CD4-positive, alpha-beta T cell (primary cell): ENCODE results near the gene ADCY5. TPM values are rescaled to one million over a fixed set of nuclear protein-coding genes. Genes with fewer than 3 reads are reported as not detected.

Experiments
- ATAC-seq: fragments of 200-7000 bp; cut with Tn5 transposase; one replicate; pipeline ENCODE4 v1.10.0; 2022; ENCODE audit warnings: mild to moderate bottlenecking; ENCODE audit not compliant: poor library complexity
- CTCF ChIA-PET: fragments of 350-600 bp; sonication (Branson Sonifier 250); formaldehyde crosslinking; loops from one replicate; lab custom pipeline; 2021; ENCODE audit warnings: antibody characterized with exemption, inconsistent platforms; lab: Charles Lee
- POLR2A ChIA-PET: fragments of 350-600 bp; sonication (Branson Sonifier 250); formaldehyde crosslinking; loops from one replicate; lab custom pipeline; 2021; ENCODE audit warnings: antibody characterized with exemption, inconsistent platforms; lab: Charles Lee
- DNase-seq, 14 experiments: peaks; one replicate each; pipeline ENCODE4 v3.0.0-alpha.2; 2013 to 2020; ENCODE audit warnings: mixed read lengths in 2 of 14
- H3K27ac ChIP-seq, 2 donors: one replicate each; pipeline versions ENCODE4 v1.5.1 to v1.7.0; 2013; ENCODE audit warnings: low read length in 2 of 2, low read depth in 1 of 2, mild to moderate bottlenecking in 1 of 2
- H3K27me3 ChIP-seq, 2 experiments: 1 replicate in 1 of 2; 2 replicates in 1 of 2; pipeline versions ENCODE4 v1.6.1 to v1.7.0; 2013; ENCODE audit warnings: low read length in 2 of 2, control low read depth in 1 of 2, mild to moderate bottlenecking in 1 of 2, moderate library complexity in 1 of 2; ENCODE audit not compliant: insufficient read depth in 2 of 2, control insufficient read depth in 1 of 2
- H3K36me3 ChIP-seq: one replicate; pipeline ENCODE4 v1.6.1; 2013; ENCODE audit warnings: low read length, control low read depth; ENCODE audit not compliant: insufficient read depth
- H3K4me1 ChIP-seq: one replicate; pipeline ENCODE4 v1.6.1; 2013; ENCODE audit warnings: low read length, control low read depth; ENCODE audit not compliant: insufficient read depth
- H3K4me3 ChIP-seq: one replicate; pipeline ENCODE4 v1.5.1; 2013; ENCODE audit warnings: mild to moderate bottlenecking, low read length, moderate library complexity
- H3K9me3 ChIP-seq, 2 experiments: 1 replicate in 1 of 2; 2 replicates in 1 of 2; pipeline versions ENCODE4 v1.6.1 to v1.7.0; 2013; ENCODE audit warnings: low read length in 2 of 2, mild to moderate bottlenecking in 2 of 2, control low read depth in 1 of 2, moderate library complexity in 1 of 2; ENCODE audit not compliant: control insufficient read depth in 1 of 2, insufficient read depth in 1 of 2
- H3K27ac Mint-ChIP-seq: one replicate; pipeline ENCODE4 v1.8.0; 2020; ENCODE audit warnings: mixed read lengths
- H3K27me3 Mint-ChIP-seq: one replicate; pipeline ENCODE4 v1.8.0; 2021; ENCODE audit warnings: mixed read lengths
- H3K36me3 Mint-ChIP-seq: one replicate; pipeline ENCODE4 v1.8.0; 2021; ENCODE audit warnings: low read depth, mixed read lengths
- H3K4me1 Mint-ChIP-seq: one replicate; pipeline ENCODE4 v1.8.0; 2021; ENCODE audit warnings: low read depth, mixed read lengths
- H3K4me3 Mint-ChIP-seq: one replicate; pipeline ENCODE4 v1.8.0; 2020; ENCODE audit warnings: mild to moderate bottlenecking, mixed read lengths
- H3K9me3 Mint-ChIP-seq: one replicate; pipeline ENCODE4 v1.8.0; 2020; ENCODE audit warnings: mixed read lengths
- intact Hi-C, 2 experiments: fragments of 100-400 bp; cut with DNase I in 1 of 2; cut with micrococcal nuclease in 1 of 2; formaldehyde crosslinking; loops; one replicate each; pipeline versions ENCODE4 v1.15.1 to v1.9.0; 2023 to 2025; cut with DNase I, micrococcal nuclease
- total RNA-seq, 174 experiments: library from RNA in 2 of 174; stranded (reverse) in 2 of 174; gene quantifications; one replicate each; pipeline ENCODE4 v1.2.3 and lab custom pipeline; 2021 to 2026
- TF ChIP-seq, protein P1 (sequence below): fragments of 200-600 bp; IDR thresholded peaks from one replicate; pipeline ENCODE4 v1.8.0; 2022; ENCODE audit warnings: antibody characterized with exemption, mild to moderate bottlenecking

ADCY5 gene
- total RNA-seq, 2 experiments from 2014 or later, result not detected

DNA sequence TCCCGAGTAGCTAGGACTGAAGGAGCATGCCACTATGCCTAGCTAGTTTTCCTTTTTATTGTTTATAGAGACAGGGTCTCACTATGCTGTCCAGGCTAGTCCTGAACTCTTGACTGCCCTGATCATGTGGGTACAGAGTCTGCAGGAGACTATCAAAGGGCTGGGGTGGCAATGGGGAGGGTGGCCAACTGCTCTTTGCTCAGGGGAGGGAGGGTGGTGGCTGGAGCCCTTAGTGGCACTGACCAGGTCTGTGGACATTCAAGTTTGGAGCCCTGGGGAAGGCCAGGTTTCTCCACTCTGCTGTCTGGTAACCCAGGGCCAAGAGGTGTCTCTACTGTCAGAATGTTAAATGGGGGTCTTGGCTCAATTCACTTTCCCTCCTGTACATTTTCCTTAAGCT lies 125.1 kb downstream of the ADCY5 start:
- peaks cover 21% of the 10 kb centered on the region for H3K27me3 Mint-ChIP-seq
- ATAC-seq, result no peak
- no peaks in the 10 kb centered on the region for H3K9me3 Mint-ChIP-seq
- no peak overlapping the region for H3K27ac Mint-ChIP-seq
- Histone ChIP-seq H3K27me3 (no peaks in the 10 kb centered on the region), H3K4me1 (peaks cover 3% of the 10 kb centered on the region), H3K36me3 (no peaks in the 10 kb centered on the region), H3K9me3 (peaks cover 0 to 3% of the 10 kb centered on the region in 2 experiments), H3K4me3 (no peak overlapping the region), H3K27ac (no peak overlapping the region)
- no peak for DNase-seq
- TF ChIP-seq, protein P1, sequence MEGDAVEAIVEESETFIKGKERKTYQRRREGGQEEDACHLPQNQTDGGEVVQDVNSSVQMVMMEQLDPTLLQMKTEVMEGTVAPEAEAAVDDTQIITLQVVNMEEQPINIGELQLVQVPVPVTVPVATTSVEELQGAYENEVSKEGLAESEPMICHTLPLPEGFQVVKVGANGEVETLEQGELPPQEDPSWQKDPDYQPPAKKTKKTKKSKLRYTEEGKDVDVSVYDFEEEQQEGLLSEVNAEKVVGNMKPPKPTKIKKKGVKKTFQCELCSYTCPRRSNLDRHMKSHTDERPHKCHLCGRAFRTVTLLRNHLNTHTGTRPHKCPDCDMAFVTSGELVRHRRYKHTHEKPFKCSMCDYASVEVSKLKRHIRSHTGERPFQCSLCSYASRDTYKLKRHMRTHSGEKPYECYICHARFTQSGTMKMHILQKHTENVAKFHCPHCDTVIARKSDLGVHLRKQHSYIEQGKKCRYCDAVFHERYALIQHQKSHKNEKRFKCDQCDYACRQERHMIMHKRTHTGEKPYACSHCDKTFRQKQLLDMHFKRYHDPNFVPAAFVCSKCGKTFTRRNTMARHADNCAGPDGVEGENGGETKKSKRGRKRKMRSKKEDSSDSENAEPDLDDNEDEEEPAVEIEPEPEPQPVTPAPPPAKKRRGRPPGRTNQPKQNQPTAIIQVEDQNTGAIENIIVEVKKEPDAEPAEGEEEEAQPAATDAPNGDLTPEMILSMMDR, result no peak
- no peaks in the 10 kb centered on the region for H3K4me1 Mint-ChIP-seq
- ChIA-PET CTCF (no interaction called here), POLR2A (no interaction called here)
- intact Hi-C loops, result no loop called here
- H3K4me3 Mint-ChIP-seq, result no peak overlapping the region
- no peaks in the 10 kb centered on the region for H3K36me3 Mint-ChIP-seq

DNA sequence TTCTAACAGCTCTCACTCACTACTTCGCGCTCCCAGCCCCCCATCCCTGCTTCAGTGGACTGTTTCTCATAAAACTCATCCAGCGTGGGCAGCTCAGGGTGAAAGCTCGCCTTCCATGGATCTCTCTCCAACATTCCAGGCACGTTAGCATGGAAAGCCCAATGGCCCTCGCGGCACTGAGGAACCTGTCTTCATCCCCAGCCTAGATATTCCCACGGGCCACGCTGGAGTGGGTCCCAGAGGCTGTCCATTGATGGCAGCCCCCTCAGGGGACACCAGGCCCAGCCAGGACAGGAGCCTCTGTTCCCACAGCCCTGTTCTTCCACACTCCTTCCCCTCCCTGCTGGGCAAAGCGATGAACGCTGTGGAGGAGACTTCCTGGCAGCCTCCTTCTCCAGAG lies 126.0 kb downstream of the ADCY5 start:
- TF ChIP-seq, protein P1, result no peak
- POLR2A ChIA-PET, result no interaction called here
- Histone ChIP-seq H3K27ac (no peak overlapping the region), H3K4me3 (no peak overlapping the region), H3K9me3 (peaks cover 0 to 3% of the 10 kb centered on the region in 2 experiments), H3K4me1 (no peaks in the 10 kb centered on the region), H3K27me3 (no peaks in the 10 kb centered on the region), H3K36me3 (no peaks in the 10 kb centered on the region)
- Mint-ChIP-seq H3K9me3 (no peaks in the 10 kb centered on the region), H3K27me3 (peaks cover 24% of the 10 kb centered on the region), H3K4me1 (no peaks in the 10 kb centered on the region), H3K36me3 (no peaks in the 10 kb centered on the region), H3K4me3 (no peak overlapping the region), H3K27ac (no peak overlapping the region)
- no peak for ATAC-seq
- no peak for DNase-seq
- intact Hi-C loops, result no loop called here
- CTCF ChIA-PET, result no interaction called here

DNA sequence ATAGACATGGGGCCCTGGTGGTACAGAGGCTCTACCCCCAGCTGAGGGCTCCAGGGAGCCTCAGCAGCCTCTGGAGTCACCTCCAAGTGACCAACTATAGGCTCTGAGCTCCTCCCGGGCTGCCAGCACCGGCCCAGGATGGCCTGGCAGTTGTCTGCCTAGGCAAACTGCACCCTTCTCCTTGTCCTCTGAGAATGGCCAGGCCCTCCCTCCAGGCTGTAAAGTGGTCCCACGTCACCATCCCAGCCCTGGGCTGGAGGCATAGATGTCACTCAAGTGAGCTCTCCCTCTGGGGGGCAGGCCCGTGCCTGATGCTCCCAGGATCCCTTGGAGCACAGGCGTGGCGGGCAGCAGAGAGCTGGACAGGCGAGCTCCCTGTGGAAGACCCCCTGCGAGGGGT lies 127.1 kb downstream of the ADCY5 start:
- no peaks in the 10 kb centered on the region for H3K4me1 ChIP-seq
- no peaks in the 10 kb centered on the region for H3K36me3 ChIP-seq
- Mint-ChIP-seq H3K4me3 (no peak overlapping the region), H3K27me3 (peaks cover 28% of the 10 kb centered on the region), H3K9me3 (no peaks in the 10 kb centered on the region), H3K36me3 (no peaks in the 10 kb centered on the region), H3K4me1 (no peaks in the 10 kb centered on the region), H3K27ac (no peak overlapping the region)
- intact Hi-C loops, result no loop called here
- no peak for DNase-seq
- TF ChIP-seq, protein P1, result no peak
- H3K27ac ChIP-seq, result no peak overlapping the region
- ChIA-PET POLR2A (no interaction called here), CTCF (no interaction called here)
- H3K27me3 ChIP-seq, result no peaks in the 10 kb centered on the region
- no peak for ATAC-seq
- peaks cover 0 to 3% of the 10 kb centered on the region in 2 experiments for H3K9me3 ChIP-seq
- H3K4me3 ChIP-seq, result no peak overlapping the region
